ENCODE measurements around the gene RALGAPA2. TPM values are rescaled to one million over a fixed set of nuclear protein-coding genes. Genes with fewer than 3 reads are reported as not detected.

Gene RALGAPA2
- total RNA-seq, 1 experiment from 2014 or later, result 10.8 TPM

- intact Hi-C loops (cut with micrococcal nuclease), result no loop called here
Measured at GRCh38 chr20:20695250-20695816, 17.1 kb downstream of the RALGAPA2 start.

GRCh38 chr20:20694591-20694990 lies 17.9 kb downstream of the RALGAPA2 start:
- DNase-seq (ENCODE audit: low read depth, low spot score) (no peak), ATAC-seq (no peak)
- no peak overlapping the region for H3K4me2 ChIP-seq (ENCODE audit: low read length)
- no peak for TF ChIP-seq FOSL1 (IDR thresholded peaks at IDR 0.05; ENCODE audit: low read depth)
- no peak for TF ChIP-seq MAX (IDR thresholded peaks at IDR 0.05)
- TF ChIP-seq SIN3A (IDR thresholded peaks at IDR 0.05; ENCODE audit: low read depth), result no peak
- TF ChIP-seq SRF (IDR thresholded peaks at IDR 0.05; ENCODE audit: low read depth), result no peak
- no peak for TF ChIP-seq CBX3 (IDR thresholded peaks at IDR 0.05; ENCODE audit: low read depth)
- TF ChIP-seq POLR2A (IDR thresholded peaks at IDR 0.05; ENCODE audit: borderline replicate concordance, extremely low read depth, insufficient read depth, insufficient read length), result no peak
- no peak for TF ChIP-seq ZBTB33 (IDR thresholded peaks at IDR 0.05; ENCODE audit: extremely low read depth, insufficient replicate concordance, low read length)
- TF ChIP-seq ELF1 (IDR thresholded peaks at IDR 0.05; ENCODE audit: borderline replicate concordance, low read depth), result no peak
- TF ChIP-seq SP1 (IDR thresholded peaks at IDR 0.05; ENCODE audit: low read depth), result no peak
- no peak for TF ChIP-seq EZH2phosphoT487 (IDR thresholded peaks at IDR 0.05; ENCODE audit: borderline replicate concordance)
- TF ChIP-seq YY1 (IDR thresholded peaks at IDR 0.05; ENCODE audit: extremely low read depth, insufficient replicate concordance, low read depth, low read length), result no peak
- TF ChIP-seq, protein P1, sequence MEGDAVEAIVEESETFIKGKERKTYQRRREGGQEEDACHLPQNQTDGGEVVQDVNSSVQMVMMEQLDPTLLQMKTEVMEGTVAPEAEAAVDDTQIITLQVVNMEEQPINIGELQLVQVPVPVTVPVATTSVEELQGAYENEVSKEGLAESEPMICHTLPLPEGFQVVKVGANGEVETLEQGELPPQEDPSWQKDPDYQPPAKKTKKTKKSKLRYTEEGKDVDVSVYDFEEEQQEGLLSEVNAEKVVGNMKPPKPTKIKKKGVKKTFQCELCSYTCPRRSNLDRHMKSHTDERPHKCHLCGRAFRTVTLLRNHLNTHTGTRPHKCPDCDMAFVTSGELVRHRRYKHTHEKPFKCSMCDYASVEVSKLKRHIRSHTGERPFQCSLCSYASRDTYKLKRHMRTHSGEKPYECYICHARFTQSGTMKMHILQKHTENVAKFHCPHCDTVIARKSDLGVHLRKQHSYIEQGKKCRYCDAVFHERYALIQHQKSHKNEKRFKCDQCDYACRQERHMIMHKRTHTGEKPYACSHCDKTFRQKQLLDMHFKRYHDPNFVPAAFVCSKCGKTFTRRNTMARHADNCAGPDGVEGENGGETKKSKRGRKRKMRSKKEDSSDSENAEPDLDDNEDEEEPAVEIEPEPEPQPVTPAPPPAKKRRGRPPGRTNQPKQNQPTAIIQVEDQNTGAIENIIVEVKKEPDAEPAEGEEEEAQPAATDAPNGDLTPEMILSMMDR (IDR thresholded peaks at IDR 0.05 in 2 of 3, conservative IDR thresholded peaks at IDR 0.05 in 1 of 3; ENCODE audit: borderline replicate concordance in 1 of 3, insufficient read depth in 1 of 3, low read depth in 2 of 3, low read length in 2 of 3), result no peak
- BruUV-seq (replicated peaks), result no TSS peak
- H3K36me3 ChIP-seq (ENCODE audit: control insufficient read depth in 1 of 2, insufficient read depth in 2 of 2, low read length in 2 of 2), result no peaks in the 10 kb centered on the region
- H3K9me3 ChIP-seq (ENCODE audit: control insufficient read depth in 1 of 2, insufficient read depth in 1 of 2, low read depth in 1 of 2, low read length in 2 of 2), result no peaks in the 10 kb centered on the region
- intact Hi-C loops (cut with micrococcal nuclease), result no loop called here
- ChIA-PET POLR2A (no interaction called here), RAD21 (ENCODE audit: low non-redundant PET in 1 of 2, low total read pairs in 2 of 2, uncharacterized antibody in 2 of 2, unreplicated experiment in 2 of 2) (no interaction called here), CTCF (no interaction called here)
- H3K27ac ChIP-seq (ENCODE audit: low read depth, low read length), result no peak overlapping the region
- H3K4me3 ChIP-seq (replicated peaks in 1 of 2; ENCODE audit: low read depth in 1 of 2, low read length in 2 of 2), result no peak overlapping the region
- no peaks in the 10 kb centered on the region for H4K20me1 ChIP-seq (ENCODE audit: insufficient read depth)
- no peak overlapping the region for H3K9ac ChIP-seq (ENCODE audit: low read length)
- no peaks in the 10 kb centered on the region for H3K79me2 ChIP-seq (ENCODE audit: insufficient read depth, low read length)
- H2AFZ ChIP-seq (ENCODE audit: low read depth, low read length, poor library complexity, severe bottlenecking), result no peak overlapping the region
- H3K27me3 ChIP-seq (ENCODE audit: insufficient read depth, low read length), result no peaks in the 10 kb centered on the region
- no peaks in the 10 kb centered on the region for H3K9me2 ChIP-seq (ENCODE audit: insufficient read depth)
- H3K4me1 ChIP-seq (ENCODE audit: control insufficient read depth in 1 of 2, insufficient read depth in 2 of 2, low read length in 2 of 2), result no peaks in the 10 kb centered on the region

More at GRCh38 chr20:20695250-20695816, 17.1 kb downstream of the RALGAPA2 start:
- H3K36me3 ChIP-seq (ENCODE audit: control insufficient read depth in 1 of 2, insufficient read depth in 2 of 2, low read length in 2 of 2), result no peaks in the 10 kb centered on the region
- no peak overlapping the region for H3K27ac ChIP-seq (ENCODE audit: low read depth, low read length)
- ChIA-PET POLR2A (no interaction called here), RAD21 (ENCODE audit: low non-redundant PET in 1 of 2, low total read pairs in 2 of 2, uncharacterized antibody in 2 of 2, unreplicated experiment in 2 of 2) (no interaction called here), CTCF (no interaction called here)
- H3K4me3 ChIP-seq (replicated peaks in 1 of 2; ENCODE audit: low read depth in 1 of 2, low read length in 2 of 2), result no peak overlapping the region
- no peaks in the 10 kb centered on the region for H3K9me3 ChIP-seq (ENCODE audit: control insufficient read depth in 1 of 2, insufficient read depth in 1 of 2, low read depth in 1 of 2, low read length in 2 of 2)
- H3K9me2 ChIP-seq (ENCODE audit: insufficient read depth), result no peaks in the 10 kb centered on the region
- DNase-seq (ENCODE audit: low read depth, low spot score) (no peak), ATAC-seq (no peak)
- no peaks in the 10 kb centered on the region for H3K27me3 ChIP-seq (ENCODE audit: insufficient read depth, low read length)
- no peak overlapping the region for H2AFZ ChIP-seq (ENCODE audit: low read depth, low read length, poor library complexity, severe bottlenecking)
- H3K4me2 ChIP-seq (ENCODE audit: low read length), result no peak overlapping the region
- H3K79me2 ChIP-seq (ENCODE audit: insufficient read depth, low read length), result no peaks in the 10 kb centered on the region
- no peak overlapping the region for H3K9ac ChIP-seq (ENCODE audit: low read length)
- BruUV-seq (replicated peaks), result no TSS peak
- H4K20me1 ChIP-seq (ENCODE audit: insufficient read depth), result no peaks in the 10 kb centered on the region
- H3K4me1 ChIP-seq (ENCODE audit: control insufficient read depth in 1 of 2, insufficient read depth in 2 of 2, low read length in 2 of 2), result no peaks in the 10 kb centered on the region
- TF ChIP-seq EGR1 (IDR thresholded peaks at IDR 0.05; ENCODE audit: low read depth), result no peak

All from HCT116 (cell line).